Omental fat pad (tissue), 4 donors: ENCODE measurements around the gene CALM1. TPM values are rescaled to one million over a fixed set of nuclear protein-coding genes. Genes with fewer than 3 reads are reported as not detected.
A peak's percentile ranks its signal among the peaks of the same experiment; 100 is the strongest.

Source experiments
- ATAC-seq: fragments of 150-250 bp; one replicate; pipeline ENCODE4 v1.9.1; 2016; ENCODE audit warnings: mild to moderate bottlenecking, moderate library complexity; ENCODE audit not compliant: low FRiP score
- DNase-seq: peaks from one replicate; pipeline ENCODE4 v3.0.0-alpha.2; 2019; ENCODE audit warnings: low spot score
- CTCF ChIP-seq, 3 donors: fragments of 450-650 bp; IDR thresholded peaks; one replicate each; pipeline ENCODE4 v1.5.1; 2016 to 2017; ENCODE audit warnings: antibody characterized with exemption in 3 of 3, mild to moderate bottlenecking in 3 of 3, moderate library complexity in 2 of 3
- total RNA-seq, 4 donors: library from RNA; depleted of rRNA; stranded (reverse); fragments of >200 nt; gene quantifications; one replicate each; pipeline ENCODE4 v1.1.0, GENCODE V29; 2016

Gene CALM1
- 100 to 1,000 TPM; 286 to 443 (median 356) TPM for total RNA-seq

- ATAC-seq: peak; percentile 88
These were observed at the start of gene CALM1 for GRCh38 chr14:90396341-90397339. Gene CALM1, plus strand, starts transcription at chr14:90397029. Its CDS starts 202 bp downstream, at chr14:90397231.

GRCh38 chr14:90348270-90348669, 48.6 kb upstream of the CALM1 start:
- ATAC-seq: no peak
- TF ChIP-seq CTCF (IDR thresholded peaks at IDR 0.05): no peak
- no peak for DNase-seq

More at GRCh38 chr14:90396341-90397339, at the start of gene CALM1:
- DNase-seq: peak; percentile 68
- no peak for TF ChIP-seq CTCF (IDR thresholded peaks at IDR 0.05)

GRCh38 chr14:90349739-90350138, 47.1 kb upstream of the CALM1 start:
- no peak for DNase-seq
- ATAC-seq: no peak
- no peak for TF ChIP-seq CTCF (IDR thresholded peaks at IDR 0.05)

GRCh38 chr14:90354551-90355298, 42.1 kb upstream of the CALM1 start:
- ATAC-seq: no peak
- TF ChIP-seq CTCF (IDR thresholded peaks at IDR 0.05): no peak
- DNase-seq: no peak

- no peak for DNase-seq
- TF ChIP-seq CTCF (IDR thresholded peaks at IDR 0.05): no peak
- ATAC-seq: no peak
These were observed 41.0 kb upstream of the CALM1 start for GRCh38 chr14:90355540-90356518.

GRCh38 chr14:90356925-90357324, 39.9 kb upstream of the CALM1 start:
- no peak for TF ChIP-seq CTCF (IDR thresholded peaks at IDR 0.05)
- no peak for DNase-seq
- no peak for ATAC-seq
